HL-60 (cell line): Measurements from ENCODE around the gene TBX18.

Experiments
- GABPA ChIP-seq: IDR thresholded peaks from 2 replicates; pipeline ENCODE4 v1.6.1; 2012; ENCODE audit warnings: low read depth
- TF ChIP-seq, protein P1 (sequence below): IDR thresholded peaks from one replicate; pipeline ENCODE4 v1.5.1; 2011; ENCODE audit warnings: low read length, control low read depth, inconsistent platforms; ENCODE audit not compliant: insufficient read depth

DNA sequence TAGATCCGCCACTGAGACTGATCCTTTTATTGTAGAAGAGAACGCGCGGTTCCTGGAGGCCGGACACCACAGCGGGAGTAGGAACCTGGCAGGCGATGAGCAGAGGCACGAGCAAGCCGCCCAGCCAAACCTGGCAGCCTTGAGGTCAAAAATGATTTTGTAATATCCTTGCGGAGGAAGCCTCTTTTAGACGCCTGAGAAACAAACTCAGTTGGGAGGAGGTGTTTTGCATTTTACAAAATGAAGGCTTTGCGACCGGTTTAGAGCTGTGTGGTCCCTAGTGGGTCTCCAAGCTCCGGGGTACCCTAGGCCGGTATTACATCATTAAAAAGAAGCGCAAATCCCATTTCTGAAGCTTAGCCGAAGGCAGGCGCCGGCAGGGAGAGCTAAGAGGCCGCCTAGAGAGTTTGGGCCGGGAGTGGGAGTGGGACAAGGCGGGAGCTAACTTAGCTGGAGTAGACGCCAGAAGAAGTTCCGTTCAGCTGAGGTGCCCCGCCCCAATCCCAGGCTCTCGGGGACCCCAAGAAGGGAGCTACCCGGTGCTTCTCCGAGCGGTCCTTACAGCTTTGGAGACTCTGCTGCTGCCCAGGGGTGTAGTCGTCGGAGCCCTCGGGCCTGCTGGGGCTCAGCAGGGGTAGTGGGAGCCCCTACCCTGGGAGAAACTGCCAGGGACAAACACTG is 1.9 kb upstream of the TBX18 start:
- TF ChIP-seq, protein P1, sequence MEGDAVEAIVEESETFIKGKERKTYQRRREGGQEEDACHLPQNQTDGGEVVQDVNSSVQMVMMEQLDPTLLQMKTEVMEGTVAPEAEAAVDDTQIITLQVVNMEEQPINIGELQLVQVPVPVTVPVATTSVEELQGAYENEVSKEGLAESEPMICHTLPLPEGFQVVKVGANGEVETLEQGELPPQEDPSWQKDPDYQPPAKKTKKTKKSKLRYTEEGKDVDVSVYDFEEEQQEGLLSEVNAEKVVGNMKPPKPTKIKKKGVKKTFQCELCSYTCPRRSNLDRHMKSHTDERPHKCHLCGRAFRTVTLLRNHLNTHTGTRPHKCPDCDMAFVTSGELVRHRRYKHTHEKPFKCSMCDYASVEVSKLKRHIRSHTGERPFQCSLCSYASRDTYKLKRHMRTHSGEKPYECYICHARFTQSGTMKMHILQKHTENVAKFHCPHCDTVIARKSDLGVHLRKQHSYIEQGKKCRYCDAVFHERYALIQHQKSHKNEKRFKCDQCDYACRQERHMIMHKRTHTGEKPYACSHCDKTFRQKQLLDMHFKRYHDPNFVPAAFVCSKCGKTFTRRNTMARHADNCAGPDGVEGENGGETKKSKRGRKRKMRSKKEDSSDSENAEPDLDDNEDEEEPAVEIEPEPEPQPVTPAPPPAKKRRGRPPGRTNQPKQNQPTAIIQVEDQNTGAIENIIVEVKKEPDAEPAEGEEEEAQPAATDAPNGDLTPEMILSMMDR: no peak
- no peak for TF ChIP-seq GABPA
